HL-60 (cell line): ENCODE data around the gene ME1.

Experiments used
- CTCF ChIP-seq: IDR thresholded peaks from one replicate; pipeline ENCODE4 v1.5.1; 2011; ENCODE audit warnings: low read length, control low read depth, inconsistent platforms; ENCODE audit not compliant: insufficient read depth
- POLR2AphosphoS5 ChIP-seq: IDR thresholded peaks from 2 replicates; pipeline ENCODE4 v1.6.1; 2012; ENCODE audit warnings: low read depth

- no peak for TF ChIP-seq CTCF
- no peak for TF ChIP-seq POLR2AphosphoS5
Observed at GRCh38 chr6:83221276-83221675, 209.6 kb downstream of the ME1 start.
